Measurements from ENCODE around the gene TRIM37.
A peak's percentile ranks its signal among the peaks of the same experiment; 100 is the strongest.
"Not testable (repeated sequence)": the region's sequence is repeated elsewhere in the genome, so short reads cannot be mapped to it uniquely, and the experiment has no call there.

TRIM37 gene

GRCh38 chr17:59110973-59111372, 4.3 kb upstream of the TRIM37 start:
- no peak for DNase-seq (ENCODE audit: low read depth in 1 of 2, low spot score in 1 of 2)

- DNase-seq (ENCODE audit: low read depth in 1 of 2, low spot score in 1 of 2): no peak
Measured at GRCh38 chr17:59108400-59109102, 1.9 kb upstream of the TRIM37 start.

DNA sequence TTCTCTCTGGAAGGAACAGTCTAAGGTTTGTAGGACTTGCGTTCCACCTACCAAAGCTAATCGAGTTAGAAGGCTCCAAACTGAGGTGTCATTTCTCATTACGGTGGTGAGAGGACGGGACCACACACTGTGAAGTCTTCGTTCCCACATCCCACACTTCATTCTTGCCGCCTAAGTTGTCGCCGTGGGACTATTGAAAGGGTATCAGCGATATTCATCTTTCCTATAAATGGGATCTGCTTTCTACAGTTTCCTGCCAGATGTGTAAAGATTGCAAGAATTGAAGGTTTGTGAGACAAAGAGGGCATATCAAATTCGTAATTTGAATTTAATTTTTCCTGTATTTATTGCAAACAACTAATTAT, 608 bp upstream of the TRIM37 start:
- DNase-seq (ENCODE audit: low read depth in 1 of 2, low spot score in 1 of 2): no peak

DNA sequence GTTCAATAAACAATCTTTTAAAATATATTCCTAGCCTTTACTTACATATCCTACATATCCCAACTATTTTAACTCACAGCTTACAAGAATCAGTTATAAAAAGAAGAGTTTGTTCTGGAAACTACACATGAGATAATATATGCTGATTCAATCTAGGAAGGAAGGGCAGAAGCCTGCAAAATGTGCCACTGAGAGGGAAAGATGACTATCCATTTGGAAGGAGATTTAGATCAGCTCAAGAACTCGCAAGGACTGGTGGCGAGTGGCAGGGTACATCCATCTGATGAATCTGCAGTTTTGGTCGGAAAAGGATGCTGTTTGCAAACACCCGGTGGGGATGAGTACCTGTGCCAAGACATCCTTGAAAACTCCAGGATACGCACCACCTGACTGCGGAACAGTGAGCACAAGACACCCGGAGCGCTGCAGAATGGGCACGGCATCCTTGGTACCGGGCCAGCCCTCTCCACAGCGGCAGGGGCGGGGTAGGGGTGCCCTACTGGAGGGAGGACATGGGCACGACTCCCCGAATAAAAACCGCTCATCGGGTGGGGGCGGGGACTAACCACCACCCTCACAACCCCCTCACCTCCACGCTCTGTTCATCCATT, 723 bp downstream of the TRIM37 start:
- peak; percentile 41 to 44 for DNase-seq (ENCODE audit: low read depth in 1 of 2, low spot score in 1 of 2)

DNA sequence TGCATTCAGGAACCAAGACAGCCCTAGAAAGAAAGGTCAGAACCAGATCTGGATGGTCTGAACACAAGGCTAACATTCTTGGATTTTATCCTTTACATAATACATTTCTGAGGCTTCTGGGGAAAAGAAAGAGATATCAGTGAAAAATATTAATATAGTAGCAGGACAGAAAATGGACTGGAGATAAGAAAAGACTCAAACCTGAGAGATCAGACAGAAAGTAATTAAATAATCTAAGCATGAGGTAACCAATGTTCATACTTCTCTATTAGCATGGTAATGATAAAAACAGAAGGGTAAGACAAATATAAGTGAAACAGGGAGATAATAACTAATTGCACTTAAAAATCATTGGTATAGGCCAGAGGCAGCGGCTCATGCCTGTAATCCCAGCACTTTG, 5.5 kb downstream of the TRIM37 start:
- no peak for DNase-seq (ENCODE audit: low read depth in 1 of 2, low spot score in 1 of 2)

DNA sequence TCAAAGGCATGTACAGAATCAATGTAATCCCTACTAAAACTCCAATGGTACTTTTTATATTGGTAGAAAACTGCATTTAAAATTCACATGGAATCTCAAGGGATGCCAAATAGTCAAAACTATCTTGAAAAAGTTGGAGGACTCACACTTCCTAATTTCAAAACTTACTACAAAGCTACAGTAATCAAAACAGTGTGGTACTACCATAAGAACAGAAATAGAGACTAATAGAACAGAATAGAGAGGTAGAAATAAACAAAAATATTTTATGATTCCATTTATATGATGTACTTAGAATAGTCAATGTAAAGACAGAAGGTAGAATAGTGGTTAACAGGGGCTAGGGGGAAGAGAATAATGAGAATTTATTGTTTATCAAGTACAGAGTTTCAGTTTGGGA, 8.8 kb downstream of the TRIM37 start:
- DNase-seq (ENCODE audit: low read depth in 1 of 2, low spot score in 1 of 2): no peak

DNA sequence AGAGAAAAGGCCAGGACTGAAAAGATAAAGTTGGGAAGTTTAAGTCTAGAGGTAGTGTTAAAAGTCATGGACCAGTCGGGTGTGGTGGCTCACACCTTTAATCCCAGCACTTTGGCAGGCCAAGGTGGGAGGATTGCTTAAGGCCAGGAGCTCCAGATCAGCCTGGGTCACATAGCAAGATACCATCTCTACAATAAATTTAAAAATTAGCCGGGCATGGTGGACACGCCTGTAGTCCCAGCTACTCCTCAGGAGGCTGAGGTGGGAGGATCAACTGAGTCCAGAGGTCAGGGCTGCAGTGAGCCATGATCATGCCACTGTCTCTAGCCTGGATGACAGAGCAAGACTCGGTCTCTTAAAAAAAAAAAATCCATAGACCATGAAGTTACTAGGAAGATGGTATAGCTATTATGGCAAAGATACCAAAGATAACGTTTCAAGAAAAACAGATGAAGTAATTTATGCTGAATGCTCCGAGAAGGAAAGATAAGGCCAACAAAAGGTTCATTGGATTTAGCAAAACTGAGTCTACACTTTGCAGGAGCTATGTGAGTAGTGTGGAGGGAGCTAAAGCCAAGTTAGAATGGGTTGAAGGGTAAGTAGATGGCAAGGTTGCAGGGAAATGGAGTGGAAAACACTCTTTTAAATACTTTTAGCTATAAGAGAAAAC, 11.7 kb downstream of the TRIM37 start:
- DNase-seq (ENCODE audit: low read depth in 1 of 2, low spot score in 1 of 2): no peak

GRCh38 chr17:59093702-59094231, 12.9 kb downstream of the TRIM37 start:
- DNase-seq (ENCODE audit: low read depth in 1 of 2, low spot score in 1 of 2): no peak

DNA sequence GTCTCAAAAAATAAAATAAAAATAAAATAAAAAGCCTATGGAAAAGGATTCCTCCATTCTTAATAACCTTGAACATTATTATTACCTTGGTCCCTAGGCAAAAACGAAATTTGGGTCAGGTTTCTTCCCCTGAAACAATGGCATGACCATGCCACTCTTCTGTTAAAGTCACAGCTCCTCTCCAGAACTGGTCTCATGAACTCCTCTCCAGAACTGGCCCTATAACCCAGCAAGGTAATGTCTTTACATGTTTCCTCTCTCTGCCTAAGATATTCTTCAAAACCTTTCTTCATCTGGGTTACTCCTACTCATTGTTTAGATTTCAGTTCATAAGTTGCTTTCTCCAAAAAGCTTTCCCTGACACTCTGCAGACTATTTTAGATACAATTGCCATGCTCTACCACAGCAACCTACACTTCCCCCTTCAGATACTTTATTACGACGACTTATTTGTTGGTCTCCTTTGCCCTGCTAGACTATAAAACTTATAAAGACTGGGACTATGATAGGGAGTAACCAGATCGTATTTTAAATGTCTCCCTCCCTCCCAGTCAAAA, 13.5 kb downstream of the TRIM37 start:
- no peak for DNase-seq (ENCODE audit: low read depth in 1 of 2, low spot score in 1 of 2)

DNA sequence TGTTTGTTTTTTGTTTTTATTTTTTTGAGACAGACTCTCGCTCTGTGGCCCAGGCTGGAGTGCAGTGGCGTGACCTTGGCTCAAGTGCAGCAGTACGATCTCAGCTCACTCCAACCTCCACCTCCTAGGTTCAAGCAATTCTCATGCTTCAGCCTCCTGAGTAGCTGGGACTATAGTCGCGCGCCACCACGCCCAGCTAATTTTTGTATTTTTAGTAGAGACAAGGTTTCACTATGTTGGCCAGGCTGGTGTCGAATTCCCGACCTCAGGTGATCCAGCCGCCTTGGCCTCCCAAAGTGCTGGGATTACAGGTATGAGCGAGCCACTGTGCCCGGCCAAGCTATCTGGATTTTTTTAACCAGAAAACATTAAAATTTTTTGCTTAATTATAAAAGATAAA, 16.1 kb downstream of the TRIM37 start:
- not testable (repeated sequence) for DNase-seq (ENCODE audit: low read depth in 1 of 2, low spot score in 1 of 2)

- no peak for DNase-seq (ENCODE audit: low read depth in 1 of 2, low spot score in 1 of 2)
Measured at GRCh38 chr17:59084154-59084553, 22.5 kb downstream of the TRIM37 start.

DNA sequence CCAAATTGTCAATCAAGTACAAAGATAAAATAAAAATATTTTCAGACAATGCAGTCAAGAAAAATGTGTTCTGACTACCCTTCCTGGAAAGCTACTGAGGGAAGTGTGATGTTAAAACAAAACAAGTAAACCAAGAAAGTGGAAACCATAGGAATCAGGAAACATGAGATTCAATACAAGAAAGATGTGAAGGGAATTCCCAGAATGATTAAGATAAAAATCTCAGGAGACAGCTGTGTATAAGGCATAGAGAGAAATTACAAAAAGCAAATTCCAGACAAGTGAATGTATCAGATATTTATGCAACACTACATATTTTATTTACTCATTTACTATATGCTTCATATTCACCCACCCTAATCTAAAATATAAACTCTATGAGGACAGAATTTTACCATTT, 32.2 kb downstream of the TRIM37 start:
- no peak for DNase-seq (ENCODE audit: low read depth in 1 of 2, low spot score in 1 of 2)

DNA sequence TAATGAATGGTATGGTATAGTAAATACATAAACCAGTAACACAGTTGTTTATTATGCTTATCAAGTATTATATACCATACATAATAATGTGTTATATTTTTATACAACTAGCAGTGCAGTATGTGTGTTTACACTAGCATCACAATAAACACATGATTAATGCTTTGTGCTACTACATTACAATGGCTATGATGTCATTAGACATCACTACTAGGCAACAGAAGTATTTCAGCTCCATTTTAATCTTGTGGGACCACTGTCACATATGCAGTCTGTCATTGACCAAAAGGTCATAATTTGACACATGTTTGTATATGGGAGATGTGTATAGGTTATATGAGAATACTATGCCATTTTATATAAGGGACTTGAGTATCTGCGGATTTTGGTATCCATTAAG, 32.7 kb downstream of the TRIM37 start:
- DNase-seq (ENCODE audit: low read depth in 1 of 2, low spot score in 1 of 2): no peak

DNA sequence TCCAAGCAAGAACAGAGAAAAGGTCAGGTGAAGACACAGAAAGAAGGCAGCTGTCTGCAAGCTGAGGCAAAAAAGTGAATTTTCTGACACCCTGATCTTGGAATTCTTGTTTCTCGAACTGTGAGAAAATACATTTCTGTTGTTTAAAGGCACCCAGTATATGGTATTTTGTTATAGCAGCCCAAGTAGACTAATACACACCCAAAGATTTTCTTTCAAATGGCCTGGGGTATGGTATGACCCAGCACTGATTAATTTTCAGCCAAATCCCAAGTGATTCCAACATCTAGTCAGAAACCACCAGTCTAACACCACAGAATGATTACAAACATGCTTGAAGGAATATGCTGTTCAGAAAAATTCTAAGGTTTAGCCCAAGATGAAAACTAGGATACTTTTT, 36.8 kb downstream of the TRIM37 start:
- no peak for DNase-seq (ENCODE audit: low read depth in 1 of 2, low spot score in 1 of 2)

DNA sequence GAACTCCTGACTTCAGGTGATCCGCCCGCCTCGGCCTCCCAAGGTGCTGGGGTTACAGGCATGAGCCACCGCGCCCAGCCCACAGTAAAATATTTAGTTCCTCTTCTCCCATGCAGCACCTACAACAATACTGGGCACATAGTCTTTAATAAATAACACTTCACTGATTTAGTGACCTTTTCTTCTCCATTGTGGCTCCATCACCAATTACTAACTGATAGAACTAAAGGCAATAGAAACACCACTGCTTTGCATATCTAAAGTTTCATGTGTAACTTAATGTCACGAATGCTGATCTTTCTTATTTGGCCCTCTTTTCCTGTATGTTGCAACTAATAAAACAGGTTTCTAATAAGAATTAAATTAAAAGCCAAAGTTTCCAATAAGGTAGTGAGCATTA, 38.9 kb downstream of the TRIM37 start:
- DNase-seq (ENCODE audit: low read depth in 1 of 2, low spot score in 1 of 2): no peak

DNA sequence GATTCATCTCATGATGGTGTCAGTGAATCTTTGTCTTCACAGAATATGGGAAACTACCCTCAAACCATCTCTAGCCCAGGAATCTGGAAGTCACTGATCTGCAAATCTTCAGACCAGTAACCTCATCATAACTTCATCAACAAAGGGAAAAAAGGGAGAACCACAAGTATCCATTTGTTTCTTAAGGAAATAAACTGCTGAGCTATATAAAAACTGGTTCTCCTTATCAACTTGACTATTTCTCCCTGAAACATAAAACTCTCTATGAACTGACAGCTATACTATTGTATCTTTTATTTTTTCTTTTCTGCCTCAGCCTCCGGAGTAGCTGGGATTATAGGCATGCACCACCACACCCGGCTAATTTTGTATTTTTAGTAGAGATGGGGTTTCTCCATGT, 39.3 kb downstream of the TRIM37 start:
- DNase-seq (ENCODE audit: low read depth in 1 of 2, low spot score in 1 of 2): no peak

- no peak for DNase-seq (ENCODE audit: low read depth in 1 of 2, low spot score in 1 of 2)
Measured at GRCh38 chr17:59062509-59062908, 44.2 kb downstream of the TRIM37 start.

DNA sequence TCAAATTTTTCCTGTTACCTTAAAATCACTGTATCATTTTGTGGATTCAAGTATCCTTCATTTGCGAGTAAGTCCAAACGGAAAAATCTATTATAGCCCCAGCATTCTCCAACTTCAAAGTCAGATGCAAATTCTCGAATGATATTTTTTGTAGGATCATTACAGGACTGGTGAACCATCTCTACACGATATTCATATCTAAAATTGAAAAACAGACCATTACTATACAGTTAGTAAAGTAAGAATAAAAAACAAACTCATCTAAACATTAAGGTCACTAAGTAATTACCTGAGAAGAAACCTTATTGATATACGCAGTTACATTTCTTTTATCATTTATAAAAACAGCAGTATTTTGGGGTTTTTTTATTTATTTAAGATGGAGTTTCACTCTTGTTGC, 49.8 kb downstream of the TRIM37 start:
- no peak for DNase-seq (ENCODE audit: low read depth in 1 of 2, low spot score in 1 of 2)

- no peak for DNase-seq (ENCODE audit: low read depth in 1 of 2, low spot score in 1 of 2)
Measured at GRCh38 chr17:59049798-59050197, 56.9 kb downstream of the TRIM37 start.

DNA sequence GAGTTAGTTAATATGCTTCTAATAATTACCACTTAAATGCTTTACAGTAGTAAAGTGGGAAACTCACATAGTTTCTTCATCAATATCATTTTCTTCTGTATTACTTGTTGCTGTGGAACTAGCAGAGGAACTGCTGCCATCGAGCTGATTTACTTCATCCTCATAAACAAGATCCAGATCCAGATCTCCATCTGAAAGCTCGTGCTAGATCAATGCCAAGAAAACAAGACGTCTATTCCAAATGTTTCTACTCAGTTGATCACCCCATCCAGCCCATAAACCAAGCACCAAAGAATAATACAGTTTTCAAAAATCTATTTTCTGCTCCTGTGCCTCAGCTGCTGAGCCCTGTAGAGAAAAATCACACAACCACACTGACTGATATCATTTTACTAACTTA, 59.1 kb downstream of the TRIM37 start:
- DNase-seq (ENCODE audit: low read depth in 1 of 2, low spot score in 1 of 2): no peak

GRCh38 chr17:59046192-59046591, 60.5 kb downstream of the TRIM37 start:
- no peak for DNase-seq (ENCODE audit: low read depth in 1 of 2, low spot score in 1 of 2)

DNA sequence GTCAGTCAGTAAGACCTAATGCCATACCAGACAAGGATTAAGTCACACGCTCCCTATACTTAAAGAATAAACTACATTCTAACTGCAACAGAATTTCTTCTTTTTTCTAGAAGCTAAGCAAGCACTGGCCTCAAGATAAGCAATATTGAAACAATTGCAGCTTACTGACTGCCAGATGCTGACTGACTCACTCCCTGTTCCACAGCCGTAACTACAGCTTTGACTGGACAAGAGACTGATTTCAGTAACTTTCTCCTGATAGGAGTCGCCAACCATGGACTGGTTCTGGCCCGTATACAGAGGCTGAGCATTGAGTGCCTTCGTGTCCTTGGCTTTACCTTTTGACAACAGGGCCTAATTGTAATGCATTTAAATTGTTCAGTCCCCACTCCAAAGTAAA, 67.9 kb downstream of the TRIM37 start:
- DNase-seq (ENCODE audit: low read depth in 1 of 2, low spot score in 1 of 2): no peak

Measured in activated CD4-positive, alpha-beta T cell treated with anti-CD3 and anti-CD28 coated beads, Interleukin-2, amount 50 U/mL, for 24 hours (primary cell).